Stimulated activated CD4-positive, alpha-beta T cell treated with anti-CD3 and anti-CD28 coated beads, TNF-alpha, amount 100 ng/mL, for 48 hours (primary cell): Measurements from ENCODE around the gene TFEB.

Source experiments
- DNase-seq, 3 donors: peaks; one replicate each; pipeline ENCODE4 v3.0.0-alpha.2; 2020; ENCODE audit warnings: low read depth in 3 of 3

The TFEB gene

GRCh38 chr6:41735427-41736185 lies at the start of gene TFEB:
Gene TFEB, minus strand, starts transcription at chr6:41735608. Its CDS starts 44,395 bp downstream, at chr6:41691213.
- peak; percentile 86 to 93 (median 88) for DNase-seq

- no peak for DNase-seq
Measured at GRCh38 chr6:41784581-41785171, 49.3 kb upstream of the TFEB start.

GRCh38 chr6:41783106-41783780 lies 47.8 kb upstream of the TFEB start:
- DNase-seq = no peak

- DNase-seq = no peak
Measured at GRCh38 chr6:41781366-41781730, 45.9 kb upstream of the TFEB start.

DNA sequence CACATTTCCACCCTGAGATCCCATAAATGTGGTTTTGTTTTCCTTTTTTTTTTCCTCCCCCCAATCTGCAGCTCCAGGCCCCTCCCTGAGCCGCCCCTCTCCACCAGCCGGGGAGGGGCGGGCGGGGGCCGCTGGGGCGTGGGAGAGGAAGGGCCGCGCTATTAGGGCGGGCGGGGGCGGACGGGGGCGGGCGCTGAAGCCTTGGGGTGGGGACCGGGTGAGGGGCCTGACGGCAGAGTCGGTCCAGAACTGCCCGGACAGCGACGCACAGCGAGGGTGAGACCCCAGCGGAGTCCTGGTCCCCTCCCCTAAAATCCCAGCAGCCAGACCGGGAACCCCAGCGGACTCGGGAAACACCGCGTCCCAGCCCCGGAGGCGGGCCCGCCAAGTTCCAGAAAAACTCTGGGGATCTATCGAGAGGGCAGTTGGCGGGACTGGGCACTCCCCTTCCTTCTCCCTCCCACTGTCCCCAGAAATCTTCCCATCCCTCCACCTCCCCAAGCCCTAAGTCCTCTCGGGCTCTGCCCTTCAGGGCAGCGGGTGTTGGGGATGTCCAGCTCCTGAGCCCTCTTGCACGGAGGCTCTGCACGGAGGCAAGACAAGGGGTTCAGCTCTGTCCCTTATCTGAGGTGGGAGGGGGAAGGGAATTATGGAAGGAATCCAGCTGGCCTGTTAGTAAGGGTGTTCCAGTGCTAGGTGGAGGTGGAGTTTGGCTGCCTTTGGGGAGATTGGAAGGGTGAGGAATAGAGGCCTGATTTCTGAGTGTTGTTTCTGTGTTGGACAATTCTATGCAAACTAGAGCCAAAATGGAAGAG lies 45.4 kb upstream of the TFEB start, which contains the start of gene PRICKLE4:
PRICKLE4 (plus strand) TSS at position 232 of the 815 bp plus-strand sequence. CDS start 2,692 bp downstream, outside the sequence.
- no peak for DNase-seq

- peak; percentile 98 to 100 (median 99) for DNase-seq
Measured at GRCh38 chr6:41779788-41780550, 44.6 kb upstream of the TFEB start, which contains the start of gene FRS3. Gene FRS3, minus strand, starts transcription at chr6:41779900. Its CDS starts 2,913 bp downstream, at chr6:41776987.

- DNase-seq = no peak
Measured at GRCh38 chr6:41779336-41779735, 43.9 kb upstream of the TFEB start.

DNA sequence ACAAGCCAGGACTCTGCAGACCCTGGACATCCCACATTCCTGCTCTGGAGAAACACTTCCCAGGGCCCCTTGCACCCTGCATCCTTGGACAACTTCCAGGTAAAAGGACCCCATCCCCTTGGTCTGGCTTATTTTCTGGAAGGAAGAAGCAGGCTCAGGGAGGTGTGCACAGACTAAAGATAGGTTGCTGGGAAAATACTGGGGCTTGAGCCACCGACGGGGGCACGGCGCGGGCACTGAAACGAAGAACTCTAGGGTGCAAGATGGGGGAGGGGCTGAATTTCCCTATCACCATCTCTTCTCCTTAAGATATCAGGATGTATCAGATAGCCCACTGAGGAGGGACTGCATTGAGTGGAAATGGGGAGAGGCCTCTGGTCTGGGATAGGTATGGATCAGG lies 43.5 kb upstream of the TFEB start:
- no peak for DNase-seq

DNA sequence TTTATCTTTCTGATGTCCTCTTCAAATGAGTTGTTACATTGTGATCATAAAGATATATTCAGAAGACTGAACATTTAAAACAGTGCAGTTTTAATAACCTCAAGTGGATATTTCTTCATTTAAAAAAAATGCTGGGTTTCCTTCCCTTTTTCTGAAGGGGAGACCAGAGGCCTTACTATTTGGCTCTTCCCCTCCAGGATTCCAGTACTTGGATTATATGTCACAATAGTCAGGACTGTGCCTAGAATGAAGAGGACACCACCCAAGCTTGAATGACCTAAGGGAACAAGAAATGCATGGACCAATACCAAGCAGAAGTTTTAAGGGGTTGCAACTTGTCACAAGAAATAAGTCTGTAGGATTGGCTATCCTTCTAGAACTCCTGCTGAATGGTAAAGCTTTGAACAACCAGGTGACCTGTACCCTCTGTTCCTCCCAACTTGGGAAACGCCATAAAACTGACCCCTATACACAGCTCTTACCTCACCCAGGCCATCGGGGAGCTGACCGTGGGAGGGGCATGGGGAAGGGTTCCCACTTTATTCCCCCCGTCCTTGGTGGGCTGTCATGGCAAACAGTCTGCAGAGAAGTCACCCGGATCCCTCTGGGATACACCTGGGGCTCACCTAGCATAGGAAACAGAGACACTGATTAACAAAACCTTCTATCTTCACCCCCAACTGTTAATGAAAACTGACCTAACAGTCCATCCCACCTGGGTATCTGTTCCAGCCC lies 42.3 kb upstream of the TFEB start:
- DNase-seq = no peak

- no peak for DNase-seq
Measured at GRCh38 chr6:41775293-41775882, 40.0 kb upstream of the TFEB start.

- DNase-seq = no peak
Measured at GRCh38 chr6:41774841-41775240, 39.4 kb upstream of the TFEB start.

DNA sequence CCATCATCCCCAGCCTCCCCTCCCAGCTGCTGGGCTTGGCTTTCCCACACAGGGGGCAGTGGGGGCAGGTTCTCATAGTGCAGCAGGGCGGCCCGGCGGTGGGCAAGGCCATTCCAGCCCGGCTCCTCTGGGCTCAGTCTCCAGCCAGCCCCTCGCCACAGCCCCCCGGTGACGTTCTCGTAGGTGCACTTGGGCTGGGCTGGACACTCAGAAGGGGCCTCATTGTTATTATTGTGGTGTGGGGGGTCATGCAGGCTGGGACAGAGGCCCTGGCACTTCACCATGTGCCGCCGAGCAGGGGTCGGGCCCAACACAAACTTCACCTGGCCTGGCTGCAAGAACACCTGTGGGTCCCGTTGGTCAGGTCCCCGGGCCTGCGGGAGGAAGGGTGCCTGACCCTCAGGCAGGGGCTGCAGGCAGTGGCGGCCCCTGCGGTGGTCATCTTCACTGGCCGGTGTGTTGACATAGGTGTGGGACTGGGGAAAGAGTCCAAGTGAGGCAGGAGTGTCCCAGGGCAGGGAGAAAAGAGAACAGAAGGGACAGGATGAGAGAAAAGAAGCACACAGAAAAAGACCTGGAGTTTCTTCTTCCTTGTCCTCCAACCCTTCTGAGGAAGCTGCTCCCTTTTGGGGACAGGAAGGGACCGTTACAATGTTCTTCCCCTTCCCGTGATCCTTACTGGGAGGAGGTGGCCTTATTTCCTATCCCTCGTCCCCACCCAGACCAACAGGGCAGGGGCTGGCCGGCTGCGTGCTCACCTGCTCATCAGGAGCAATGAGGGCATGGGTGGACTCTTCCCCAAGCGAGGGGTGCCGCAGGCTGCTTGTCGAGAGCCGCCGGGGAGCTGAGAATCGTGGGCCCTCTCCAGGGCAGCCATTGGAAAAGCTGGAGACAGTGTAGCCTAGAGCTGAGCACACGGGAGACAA lies 35.9 kb upstream of the TFEB start:
- DNase-seq = no peak

- DNase-seq = no peak
Measured at GRCh38 chr6:41770381-41771057, 35.1 kb upstream of the TFEB start.

DNA sequence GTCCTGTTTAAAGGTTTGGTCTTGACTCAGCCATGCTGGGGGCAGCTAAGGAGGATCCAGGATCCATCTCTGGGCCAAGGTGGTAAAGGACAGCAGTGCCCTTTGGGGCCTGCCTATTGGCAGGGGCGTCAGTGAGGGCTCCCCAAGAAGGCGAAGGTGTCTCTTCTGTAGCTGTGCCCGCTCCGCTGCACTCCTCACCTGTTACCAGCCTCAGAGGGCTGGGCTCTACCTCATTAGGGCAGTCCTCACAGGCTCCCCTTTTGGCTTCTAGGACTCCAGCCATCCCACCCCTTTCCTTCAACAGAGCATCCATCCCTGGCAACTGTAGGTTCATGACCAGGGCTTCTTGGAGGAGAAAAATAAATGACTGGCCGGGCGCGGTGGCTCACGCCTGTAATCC lies 34.0 kb upstream of the TFEB start:
- no peak for DNase-seq

- no peak for DNase-seq
Measured at GRCh38 chr6:41768545-41769308, 33.3 kb upstream of the TFEB start.

DNA sequence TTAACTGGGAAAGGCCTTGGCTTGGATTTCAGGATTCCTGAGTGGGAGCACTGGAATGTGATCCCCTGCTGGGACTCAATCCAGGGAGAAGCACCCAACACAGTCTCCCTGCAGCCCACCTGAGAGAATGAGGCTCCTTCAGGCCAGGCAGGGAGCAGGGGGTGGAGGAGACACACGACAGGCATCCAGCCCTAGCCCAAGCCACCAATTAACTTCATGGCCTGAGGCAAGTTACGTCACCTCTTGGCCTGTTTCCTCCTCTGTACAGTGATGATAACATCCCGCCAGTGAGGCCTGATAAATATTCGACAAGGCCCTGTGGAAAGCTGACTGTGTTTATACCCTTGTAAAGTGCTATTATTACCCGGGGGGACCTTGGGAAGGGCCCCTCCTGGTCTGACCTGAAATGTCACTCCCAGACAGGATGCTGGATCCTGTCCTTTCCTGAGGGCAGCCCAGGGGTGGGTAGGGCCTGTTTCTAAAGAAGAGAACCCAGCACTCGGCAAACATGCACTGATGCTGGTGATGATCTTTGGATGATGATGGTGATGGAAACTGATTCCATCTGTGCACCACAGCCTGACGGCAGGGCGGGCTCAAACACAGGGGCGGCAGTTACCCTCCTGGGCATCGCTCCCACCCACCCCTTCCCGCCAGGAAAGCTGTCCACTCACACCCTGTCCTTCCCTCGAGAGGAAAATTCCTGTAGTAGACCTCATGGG lies 31.9 kb upstream of the TFEB start:
- no peak for DNase-seq
